ENCODE measurements around the gene PLXNA4. TPM values are rescaled to one million over a fixed set of nuclear protein-coding genes. Genes with fewer than 3 reads are reported as not detected.

The PLXNA4 gene
- total and polyA plus RNA-seq, 4 donors: 0.63 to 4.6 (median 2.1) TPM

DNA sequence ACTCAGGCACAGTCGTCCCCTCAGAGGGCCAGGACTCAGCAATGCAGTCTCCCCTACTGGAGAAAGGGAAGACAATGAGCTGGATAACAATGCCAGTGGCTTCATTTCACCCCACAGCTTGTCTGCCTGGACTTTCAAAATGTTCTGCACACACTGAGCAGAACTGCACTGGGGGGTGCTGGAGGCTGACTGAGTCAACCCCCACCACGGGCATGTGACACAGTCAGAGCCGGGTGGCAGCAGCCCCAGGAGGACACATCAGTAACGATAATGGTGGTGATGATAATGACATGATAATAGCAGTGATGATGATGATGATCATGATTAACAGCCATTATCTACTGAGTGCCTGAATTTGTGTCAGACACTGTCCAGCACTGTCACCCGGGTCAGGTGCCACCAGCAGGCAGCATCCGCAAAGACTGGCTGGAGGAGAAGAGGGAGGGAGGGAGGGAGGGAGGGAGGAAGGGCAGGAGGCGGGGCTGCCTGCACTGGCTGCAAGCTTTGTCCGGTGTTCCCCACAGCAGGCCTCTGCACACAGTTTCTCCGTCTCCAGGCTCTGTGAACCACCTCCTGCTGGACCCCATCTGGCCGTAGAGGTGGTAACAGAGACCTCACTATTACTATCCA lies 67.4 kb downstream of the PLXNA4 start:
- peak in 1 of 3 donors; percentile 17 for DNase-seq
- Histone ChIP-seq H3K36me3 (ENCODE audit: control insufficient read depth in 4 of 4, insufficient read depth in 4 of 4, low read length in 4 of 4) (no peaks in the 10 kb centered on the region), H3K4me3 (no peak overlapping the region), H3K27ac (ENCODE audit: low read depth in 1 of 2, low read length in 1 of 2) (no peak overlapping the region), H3K4me1 (ENCODE audit: control insufficient read depth in 5 of 5, insufficient read depth in 5 of 5, low read length in 5 of 5) (peaks cover 0 to 3% (median 0%) of the 10 kb centered on the region in 5 donors), H3K27me3 (ENCODE audit: control insufficient read depth in 3 of 3, insufficient read depth in 3 of 3, low read length in 2 of 3) (no peaks in the 10 kb centered on the region), H3K9ac (ENCODE audit: insufficient read depth in 1 of 2, low read length in 2 of 2) (no peak overlapping the region), H3K9me3 (ENCODE audit: control insufficient read depth in 4 of 4, insufficient read depth in 3 of 4, low read length in 3 of 4) (no peaks in the 10 kb centered on the region)
- WGBS, 2 donors: 43 to 44% methylated on average over 9 to 10 of the region's 10 CpGs
- no peak for TF ChIP-seq CTCF (IDR thresholded peaks at IDR 0.05; ENCODE audit: control extremely low read depth, extremely low read depth)
- no peak for ATAC-seq (ENCODE audit: insufficient read depth, low FRiP score)

DNA sequence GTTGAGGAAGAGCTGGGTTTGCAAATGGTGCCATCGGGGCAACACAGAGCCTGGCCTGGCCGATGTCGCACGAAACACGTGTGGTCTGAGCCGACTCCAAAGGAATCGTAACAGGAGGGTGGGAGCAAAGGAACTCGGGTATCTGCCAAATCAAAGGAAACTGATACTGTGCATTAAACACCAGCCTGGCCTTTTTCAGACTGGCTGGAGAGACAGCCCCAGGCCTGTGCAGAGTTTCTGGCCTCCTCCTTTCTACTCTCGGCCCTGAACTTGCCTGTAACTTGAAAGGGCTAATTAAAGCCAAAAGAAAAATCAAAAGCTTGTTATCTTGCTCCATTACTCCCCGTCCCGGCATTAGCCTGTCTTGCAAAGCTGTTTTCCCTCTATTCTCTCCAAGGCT lies 71.4 kb downstream of the PLXNA4 start:
- no peak for ATAC-seq (ENCODE audit: insufficient read depth, low FRiP score)
- no peak for TF ChIP-seq CTCF (IDR thresholded peaks at IDR 0.05; ENCODE audit: control extremely low read depth, extremely low read depth)
- Histone ChIP-seq H3K9me3 (ENCODE audit: control insufficient read depth in 4 of 4, insufficient read depth in 3 of 4, low read length in 3 of 4) (no peaks in the 10 kb centered on the region), H3K27ac (ENCODE audit: low read depth in 1 of 2, low read length in 1 of 2) (no peak overlapping the region), H3K27me3 (ENCODE audit: control insufficient read depth in 3 of 3, insufficient read depth in 3 of 3, low read length in 2 of 3) (no peaks in the 10 kb centered on the region), H3K36me3 (ENCODE audit: control insufficient read depth in 4 of 4, insufficient read depth in 4 of 4, low read length in 4 of 4) (no peaks in the 10 kb centered on the region), H3K4me1 (ENCODE audit: control insufficient read depth in 5 of 5, insufficient read depth in 5 of 5, low read length in 5 of 5) (peaks cover 0 to 9% (median 0%) of the 10 kb centered on the region in 5 donors), H3K4me3 (no peak overlapping the region), H3K9ac (ENCODE audit: insufficient read depth in 1 of 2, low read length in 2 of 2) (no peak overlapping the region)
- 84 to 92% methylated on average over 11 of the region's 11 CpGs for WGBS, 2 donors
- no peak for DNase-seq

DNA sequence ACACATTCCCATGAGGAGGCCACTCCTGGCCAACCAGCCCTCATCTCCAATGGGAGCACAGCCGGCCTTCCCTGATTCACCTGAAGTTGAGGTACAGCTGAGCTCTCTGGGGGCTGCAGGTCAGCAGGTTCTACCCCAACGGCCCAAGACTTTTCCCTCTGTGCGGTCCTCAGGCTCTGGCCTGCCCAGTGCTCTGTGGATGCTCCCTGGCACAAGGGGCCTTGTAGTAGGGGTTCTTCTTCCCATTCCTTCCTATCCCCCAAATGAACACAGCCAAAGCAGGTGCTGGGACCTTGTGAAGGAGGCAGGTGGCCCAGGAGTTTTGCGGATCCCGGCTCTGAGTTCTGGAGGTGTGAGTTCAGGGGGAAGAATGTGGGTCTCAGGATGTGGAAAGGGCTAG lies 72.2 kb downstream of the PLXNA4 start:
- DNase-seq: no peak
- WGBS, 2 donors: 83 to 85% methylated on average over 5 of the region's 5 CpGs

More for the DNA sequence above, 72.2 kb downstream of the PLXNA4 start:
- no peaks in the 10 kb centered on the region for H3K9me3 ChIP-seq (ENCODE audit: control insufficient read depth in 4 of 4, insufficient read depth in 3 of 4, low read length in 3 of 4)
- no peak for TF ChIP-seq CTCF (IDR thresholded peaks at IDR 0.05; ENCODE audit: control extremely low read depth, extremely low read depth)
- ATAC-seq (ENCODE audit: insufficient read depth, low FRiP score): no peak
- no peak overlapping the region for H3K9ac ChIP-seq (ENCODE audit: insufficient read depth in 1 of 2, low read length in 2 of 2)
- H3K4me1 ChIP-seq (ENCODE audit: control insufficient read depth in 5 of 5, insufficient read depth in 5 of 5, low read length in 5 of 5): peaks cover 0 to 6% (median 0%) of the 10 kb centered on the region in 5 donors
- H3K27me3 ChIP-seq (ENCODE audit: control insufficient read depth in 3 of 3, insufficient read depth in 3 of 3, low read length in 2 of 3): no peaks in the 10 kb centered on the region
- H3K36me3 ChIP-seq (ENCODE audit: control insufficient read depth in 4 of 4, insufficient read depth in 4 of 4, low read length in 4 of 4): no peaks in the 10 kb centered on the region
- no peak overlapping the region for H3K4me3 ChIP-seq
- H3K27ac ChIP-seq (ENCODE audit: low read depth in 1 of 2, low read length in 1 of 2): no peak overlapping the region
